Nephron (organoid): ENCODE results near the gene ADAMTS14.

Experiments used
- H3K27ac Mint-ChIP-seq, 3 experiments: 2 replicates each; pipeline ENCODE4 v1.8.0; 2020; ENCODE audit warnings: mixed read lengths in 3 of 3, mild to moderate bottlenecking in 2 of 3, moderate library complexity in 1 of 3
- H3K27me3 Mint-ChIP-seq: 2 replicates; pipeline ENCODE4 v1.8.0; 2021; ENCODE audit warnings: low read depth, mild to moderate bottlenecking, moderate library complexity, mixed read lengths
- H3K36me3 Mint-ChIP-seq: 2 replicates; pipeline ENCODE4 v1.8.0; 2020; ENCODE audit warnings: low read depth, mixed read lengths
- H3K4me1 Mint-ChIP-seq: 2 replicates; pipeline ENCODE4 v1.8.0; 2020; ENCODE audit warnings: mixed read lengths
- H3K4me3 Mint-ChIP-seq, 3 experiments: 2 replicates each; pipeline ENCODE4 v1.8.0; 2020; ENCODE audit warnings: mild to moderate bottlenecking in 3 of 3, mixed read lengths in 3 of 3, moderate library complexity in 2 of 3
- H3K9me3 Mint-ChIP-seq: 2 replicates; pipeline ENCODE4 v1.8.0; 2020; ENCODE audit warnings: mixed read lengths
- CTCF ChIP-seq, 3 experiments: fragments of 200-600 bp; sonication (generic); IDR thresholded peaks; one replicate each; pipeline ENCODE4 v1.5.0; 2021; ENCODE audit warnings: antibody characterized with exemption in 3 of 3; ENCODE audit not compliant: unreplicated experiment in 3 of 3

The ADAMTS14 gene

GRCh38 chr10:70711911-70712310, 39.6 kb downstream of the ADAMTS14 start:
- TF ChIP-seq CTCF (IDR thresholded peaks at IDR 0.05; ENCODE audit: unreplicated experiment in 3 of 3): no peak
- H3K36me3 Mint-ChIP-seq: no peaks in the 10 kb centered on the region
- H3K4me3 Mint-ChIP-seq: no peak overlapping the region
- H3K27me3 Mint-ChIP-seq: peaks cover 25% of the 10 kb centered on the region
- H3K4me1 Mint-ChIP-seq: peaks cover 33% of the 10 kb centered on the region
- H3K27ac Mint-ChIP-seq: no peak overlapping the region
- H3K9me3 Mint-ChIP-seq: no peaks in the 10 kb centered on the region

GRCh38 chr10:70714245-70714644, 41.9 kb downstream of the ADAMTS14 start:
- Mint-ChIP-seq H3K36me3 (no peaks in the 10 kb centered on the region), H3K27me3 (peaks cover 32% of the 10 kb centered on the region), H3K4me1 (peaks cover 35% of the 10 kb centered on the region), H3K9me3 (no peaks in the 10 kb centered on the region), H3K4me3 (no peak overlapping the region), H3K27ac (no peak overlapping the region)
- TF ChIP-seq CTCF (IDR thresholded peaks at IDR 0.05; ENCODE audit: unreplicated experiment in 3 of 3): no peak

GRCh38 chr10:70714951-70715350, 42.6 kb downstream of the ADAMTS14 start:
- peaks cover 35% of the 10 kb centered on the region for H3K4me1 Mint-ChIP-seq
- H3K36me3 Mint-ChIP-seq: no peaks in the 10 kb centered on the region
- no peak for TF ChIP-seq CTCF (IDR thresholded peaks at IDR 0.05; ENCODE audit: unreplicated experiment in 3 of 3)
- H3K27ac Mint-ChIP-seq: no peak overlapping the region
- no peak overlapping the region for H3K4me3 Mint-ChIP-seq
- peaks cover 30% of the 10 kb centered on the region for H3K27me3 Mint-ChIP-seq
- H3K9me3 Mint-ChIP-seq: no peaks in the 10 kb centered on the region

- H3K27me3 Mint-ChIP-seq: peaks cover 27% of the 10 kb centered on the region
- no peak for TF ChIP-seq CTCF (IDR thresholded peaks at IDR 0.05; ENCODE audit: unreplicated experiment in 3 of 3)
Measured at GRCh38 chr10:70715853-70716795, 43.8 kb downstream of the ADAMTS14 start.

GRCh38 chr10:70722820-70723424, 50.6 kb downstream of the ADAMTS14 start:
- H3K27me3 Mint-ChIP-seq: peaks cover 4% of the 10 kb centered on the region
- no peaks in the 10 kb centered on the region for H3K4me1 Mint-ChIP-seq
- H3K9me3 Mint-ChIP-seq: no peaks in the 10 kb centered on the region
- no peaks in the 10 kb centered on the region for H3K36me3 Mint-ChIP-seq
- TF ChIP-seq CTCF (IDR thresholded peaks at IDR 0.05; ENCODE audit: unreplicated experiment in 3 of 3): no peak
- H3K27ac Mint-ChIP-seq: no peak overlapping the region
- no peak overlapping the region for H3K4me3 Mint-ChIP-seq

More at GRCh38 chr10:70715853-70716795, 43.8 kb downstream of the ADAMTS14 start:
- no peaks in the 10 kb centered on the region for H3K9me3 Mint-ChIP-seq
- peaks cover 35% of the 10 kb centered on the region for H3K4me1 Mint-ChIP-seq
- no peak overlapping the region for H3K4me3 Mint-ChIP-seq
- no peak overlapping the region for H3K27ac Mint-ChIP-seq
- H3K36me3 Mint-ChIP-seq: no peaks in the 10 kb centered on the region
